K562 (cell line): Measurements from ENCODE around the gene POLD4. TPM values are rescaled to one million over a fixed set of nuclear protein-coding genes. Genes with fewer than 3 reads are reported as not detected.
A peak's percentile ranks its signal among the peaks of the same experiment; 100 is the strongest.

Source experiments
- CREB1 ChIP-seq, 2 experiments: sonication (generic) in 1 of 2; formaldehyde crosslinking in 1 of 2; IDR thresholded peaks; 2 replicates each; pipeline versions ENCODE4 v1.6.1 to v1.8.0; 2012 to 2022; ENCODE audit warnings: inconsistent platforms in 1 of 2, mild to moderate bottlenecking in 1 of 2, missing genetic modification reagents in 1 of 2, moderate library complexity in 1 of 2
- DNMT1 ChIP-seq: fragments of 450-650 bp; IDR thresholded peaks from 2 replicates; pipeline ENCODE4 v1.6.1; 2016; ENCODE audit warnings: antibody characterized with exemption, mild to moderate bottlenecking
- HDAC1 ChIP-seq, 2 experiments: fragments of 450-650 bp; IDR thresholded peaks; 2 replicates each; pipeline ENCODE4 v1.6.1; 2016 to 2017; ENCODE audit warnings: inconsistent platforms in 1 of 2, mild to moderate bottlenecking in 1 of 2, moderate library complexity in 1 of 2
- HDAC3 ChIP-seq: fragments of 450-650 bp; IDR thresholded peaks from 2 replicates; pipeline ENCODE4 v1.6.1; 2018; ENCODE audit warnings: borderline replicate concordance, mild to moderate bottlenecking, moderate library complexity; ENCODE audit not compliant: partially characterized antibody
- HDGF ChIP-seq: fragments of 450-650 bp; IDR thresholded peaks from 2 replicates; pipeline ENCODE4 v1.6.1; 2016
- KDM5B ChIP-seq: fragments of 200-600 bp; sonication (generic); IDR thresholded peaks from 2 replicates; pipeline ENCODE4 v1.6.1; 2012; ENCODE audit warnings: low read depth, mild to moderate bottlenecking, moderate library complexity, low read length, control low read depth, inconsistent platforms; ENCODE audit not compliant: insufficient replicate concordance
- KLF6 ChIP-seq: fragments of 250-450 bp; sonication (Bioruptor Pico); IDR thresholded peaks from 2 replicates; pipeline ENCODE4 v1.4.0; 2020; ENCODE audit warnings: mild to moderate bottlenecking, moderate library complexity, borderline replicate concordance
- L3MBTL2 ChIP-seq: fragments of 450-650 bp; IDR thresholded peaks from 2 replicates; pipeline ENCODE4 v1.6.1; 2016; ENCODE audit warnings: mild to moderate bottlenecking, moderate library complexity
- MCM2 ChIP-seq: fragments of 450-650 bp; IDR thresholded peaks from 2 replicates; pipeline ENCODE4 v1.6.1; 2017; ENCODE audit warnings: low read depth, mild to moderate bottlenecking
- POU5F1 ChIP-seq: fragments of 150-350 bp; IDR thresholded peaks from 2 replicates; pipeline ENCODE4 v1.6.1; 2014; ENCODE audit warnings: borderline replicate concordance, low read length, low read depth, mild to moderate bottlenecking; ENCODE audit not compliant: partially characterized antibody
- PTTG1 ChIP-seq: fragments of 450-650 bp; IDR thresholded peaks from 2 replicates; pipeline ENCODE4 v1.6.1; 2016; ENCODE audit warnings: low read depth, mild to moderate bottlenecking, missing genetic modification characterization, missing compliant biosample characterization
- RBM34 ChIP-seq: fragments of 200-400 bp; formaldehyde crosslinking; IDR thresholded peaks from 2 replicates; pipeline ENCODE4 v1.6.1; 2018; ENCODE audit warnings: low read length, borderline replicate concordance; ENCODE audit not compliant: insufficient read depth
- REST ChIP-seq, 2 experiments: fragments of 450-650 bp; formaldehyde crosslinking in 1 of 2; IDR thresholded peaks; 2 replicates each; pipeline versions ENCODE4 v1.4.0 to v1.6.1; 2014 to 2020; ENCODE audit warnings: mild to moderate bottlenecking in 2 of 2, borderline replicate concordance in 1 of 2, low read depth in 1 of 2
- SREBF1 ChIP-seq: fragments of 150-350 bp; IDR thresholded peaks from 2 replicates; pipeline ENCODE4 v1.6.1; 2014; ENCODE audit warnings: antibody characterized with exemption, low read depth, low read length, borderline replicate concordance
- TAF1 ChIP-seq: IDR thresholded peaks from 2 replicates; pipeline ENCODE4 v1.6.1; 2011; ENCODE audit warnings: mild to moderate bottlenecking, low read length, moderate library complexity; ENCODE audit not compliant: insufficient read depth, control insufficient read depth, severe bottlenecking; ENCODE audit errors: extremely low read depth
- XRCC5 ChIP-seq: fragments of 200-400 bp; formaldehyde crosslinking; IDR thresholded peaks from 2 replicates; pipeline ENCODE4 v1.6.1; 2017; ENCODE audit warnings: low read depth, mild to moderate bottlenecking, low read length
- ZNF764 ChIP-seq: fragments of 250-450 bp; sonication (Bioruptor Pico); IDR thresholded peaks from 2 replicates; pipeline ENCODE4 v1.4.0; 2020; ENCODE audit warnings: low read depth, mild to moderate bottlenecking, moderate library complexity
- polyA plus RNA-seq, 8 experiments: library from polyadenylated mRNA; depleted of rRNA in 4 of 8; stranded (reverse) in 5 of 8; unstranded in 3 of 8; fragments of >200 nt; fragmentation: Nextera tagmentation in 2 of 8; fragmentation: Illumina TruSeq in 1 of 8; extraction: Ambion mirVana in 2 of 8; extraction: Trizol in 1 of 8; gene quantifications; 2 replicates each; pipeline versions ENCODE4 v1.2.1 to v1.2.3, GENCODE V29; 2011 to 2014; ENCODE audit warnings: inconsistent platforms in 1 of 8, missing spikeins in 1 of 8
- total RNA-seq, 7 experiments: library from RNA; depleted of rRNA in 6 of 7; stranded (reverse); fragments of >200 nt in 6 of 7; fragmentation: Illumina TruSeq in 2 of 7; extraction: Trizol in 2 of 7; gene quantifications; 2 replicates each; pipeline versions ENCODE4 v1.2.1 to v1.2.3, GENCODE V29; 2011 to 2021; ENCODE audit warnings: low replicate concordance in 1 of 7
- TF ChIP-seq, protein P1 (sequence below): sonication (generic); formaldehyde crosslinking; IDR thresholded peaks from 2 replicates; pipeline ENCODE4 v1.8.0; 2022; ENCODE audit warnings: missing genetic modification reagents, mild to moderate bottlenecking, moderate library complexity, borderline replicate concordance

POLD4 gene
- total and polyA plus RNA-seq, 9 of the 15 experiments (the other 6 are each of a cell fraction or from before 2014, with no cell fraction given), result 5.8 to 64.5 (median 18.3) TPM

GRCh38 chr11:67389477-67389876 is 36.1 kb upstream of the POLD4 start (continued):
- TF ChIP-seq SREBF1, result no peak
- TF ChIP-seq HDGF, result 0 out of 2 replicates have a peak, but pooled peaks have one; percentile 48
- no peak for TF ChIP-seq POU5F1
- peak; percentile 67; the same call in 1 of the 2 replicates for TF ChIP-seq ZNF764 (CRISPR knock-in tag)
- 0 out of 2 replicates have a peak, but pooled peaks have one; percentile 47 for TF ChIP-seq XRCC5
- peak; percentile 24 for TF ChIP-seq KDM5B
- no peak for TF ChIP-seq TAF1
- no peak for TF ChIP-seq CREB1 (IDR thresholded peaks at IDR 0.05)
- TF ChIP-seq CREB1 (CRISPR knock-in tag; IDR thresholded peaks at IDR 0.05), result peak; percentile 25; the same call in 1 of the 2 replicates
- no peak for TF ChIP-seq DNMT1
- no peak for TF ChIP-seq HDAC3
- no peak for TF ChIP-seq RBM34
- no peak for TF ChIP-seq L3MBTL2
- TF ChIP-seq, protein P1, sequence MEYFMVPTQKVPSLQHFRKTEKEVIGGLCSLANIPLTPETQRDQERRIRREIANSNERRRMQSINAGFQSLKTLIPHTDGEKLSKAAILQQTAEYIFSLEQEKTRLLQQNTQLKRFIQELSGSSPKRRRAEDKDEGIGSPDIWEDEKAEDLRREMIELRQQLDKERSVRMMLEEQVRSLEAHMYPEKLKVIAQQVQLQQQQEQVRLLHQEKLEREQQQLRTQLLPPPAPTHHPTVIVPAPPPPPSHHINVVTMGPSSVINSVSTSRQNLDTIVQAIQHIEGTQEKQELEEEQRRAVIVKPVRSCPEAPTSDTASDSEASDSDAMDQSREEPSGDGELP (CRISPR knock-in tag), result peak; percentile 50; the same call in 1 of the 2 replicates
- TF ChIP-seq MCM2, result no peak
- peak; percentile 58; the same call in 1 of the 2 replicates for TF ChIP-seq REST (IDR thresholded peaks at IDR 0.05; ENCODE audit: borderline replicate concordance)
- TF ChIP-seq REST (CRISPR knock-in tag; IDR thresholded peaks at IDR 0.05; ENCODE audit: low read depth), result no peak
- TF ChIP-seq PTTG1 (tag), result no peak
- no peak for TF ChIP-seq KLF6
- 0 out of 4 replicates have a peak, but pooled peaks of 1 of the 2 experiments have one; percentile 22 for TF ChIP-seq HDAC1 (IDR thresholded peaks at IDR 0.05)
